GM10248 (cell line): ENCODE results near the gene RAMAC.
"Not testable (repeated sequence)": the region's sequence is repeated elsewhere in the genome, so short reads cannot be mapped to it uniquely, and the experiment has no call there.

Experiments used
- CTCF ChIA-PET: fragments of 300-600 bp; sonication (Branson Sonifier 250); formaldehyde crosslinking; extraction: SDS; loops from one replicate; lab custom pipeline; 2021; ENCODE audit warnings: antibody characterized with exemption; lab: Yijun Ruan, JAX
- POLR2A ChIA-PET: fragments of 350-650 bp; sonication (Branson Sonifier 250); formaldehyde crosslinking; extraction: SDS; loops from one replicate; lab custom pipeline; 2020; ENCODE audit warnings: antibody characterized with exemption; lab: Yijun Ruan, JAX
- DNase-seq: peaks from one replicate; pipeline ENCODE4 v3.0.0; 2012; ENCODE audit errors: extremely low spot score
- TF ChIP-seq, protein P1 (sequence below): IDR thresholded peaks from 2 replicates; pipeline ENCODE4 v1.5.1; 2012; ENCODE audit warnings: mild to moderate bottlenecking, low read depth; ENCODE audit errors: extremely low read depth, missing control alignments, control extremely low read depth

RAMAC gene

DNA sequence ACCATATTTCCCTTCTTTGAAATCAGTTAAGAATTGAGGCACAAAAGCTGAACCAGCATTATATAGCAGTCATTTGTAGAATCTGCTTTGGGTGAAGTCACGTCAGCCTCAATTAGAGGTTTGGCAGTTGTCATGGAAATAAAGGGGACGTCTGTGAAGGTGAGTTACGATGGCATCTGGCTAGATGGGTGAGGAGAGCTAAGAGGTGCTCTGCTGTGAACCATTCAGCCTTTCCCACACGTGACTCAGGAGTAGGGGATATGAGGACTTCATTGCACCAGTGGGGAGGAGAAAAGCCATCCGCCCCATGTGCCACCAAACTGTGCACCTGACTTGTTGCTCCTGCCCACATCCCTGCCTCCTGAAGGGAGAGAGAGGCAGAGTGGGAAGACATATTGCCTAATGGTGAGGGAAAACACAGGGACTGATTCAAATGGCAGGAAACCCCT is 28.2 kb downstream of the RAMAC start:
- POLR2A ChIA-PET: interaction anchor here (0.6 kb wide), 1 partner anchor 74 kb away, joined by 3 read pairs; no protein-coding TSS in a partner anchor
- TF ChIP-seq, protein P1, sequence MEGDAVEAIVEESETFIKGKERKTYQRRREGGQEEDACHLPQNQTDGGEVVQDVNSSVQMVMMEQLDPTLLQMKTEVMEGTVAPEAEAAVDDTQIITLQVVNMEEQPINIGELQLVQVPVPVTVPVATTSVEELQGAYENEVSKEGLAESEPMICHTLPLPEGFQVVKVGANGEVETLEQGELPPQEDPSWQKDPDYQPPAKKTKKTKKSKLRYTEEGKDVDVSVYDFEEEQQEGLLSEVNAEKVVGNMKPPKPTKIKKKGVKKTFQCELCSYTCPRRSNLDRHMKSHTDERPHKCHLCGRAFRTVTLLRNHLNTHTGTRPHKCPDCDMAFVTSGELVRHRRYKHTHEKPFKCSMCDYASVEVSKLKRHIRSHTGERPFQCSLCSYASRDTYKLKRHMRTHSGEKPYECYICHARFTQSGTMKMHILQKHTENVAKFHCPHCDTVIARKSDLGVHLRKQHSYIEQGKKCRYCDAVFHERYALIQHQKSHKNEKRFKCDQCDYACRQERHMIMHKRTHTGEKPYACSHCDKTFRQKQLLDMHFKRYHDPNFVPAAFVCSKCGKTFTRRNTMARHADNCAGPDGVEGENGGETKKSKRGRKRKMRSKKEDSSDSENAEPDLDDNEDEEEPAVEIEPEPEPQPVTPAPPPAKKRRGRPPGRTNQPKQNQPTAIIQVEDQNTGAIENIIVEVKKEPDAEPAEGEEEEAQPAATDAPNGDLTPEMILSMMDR: no peak
- CTCF ChIA-PET: interaction anchor here (1.9 to 7.8 kb wide), 2 partner anchors 13 to 483 kb away, joined by 7 to 74 read pairs; no protein-coding TSS in a partner anchor
- no peak for DNase-seq

DNA sequence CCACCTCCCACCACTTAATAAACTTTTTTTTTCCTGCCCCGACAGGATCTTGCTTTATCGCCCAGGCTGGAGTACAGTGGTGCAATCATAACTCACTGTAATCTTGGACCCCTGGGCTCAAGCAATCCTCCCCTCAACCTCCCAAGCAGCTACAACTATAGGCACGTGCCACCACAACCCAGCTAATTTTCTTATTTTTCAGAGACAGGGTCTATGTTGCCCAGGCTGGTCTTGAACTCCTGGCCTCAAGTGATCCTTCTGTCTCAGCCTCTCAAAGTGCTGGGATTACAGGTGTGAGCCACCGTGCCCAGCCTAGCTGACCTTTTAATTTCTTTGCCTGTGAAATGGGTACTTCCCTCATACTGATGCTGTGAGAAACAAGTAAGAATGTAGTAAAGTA is 29.4 kb downstream of the RAMAC start:
- TF ChIP-seq, protein P1: no peak
- CTCF ChIA-PET: interaction anchor here (7.8 kb wide), 1 partner anchor 14 kb away, joined by 74 read pairs; no protein-coding TSS in a partner anchor
- DNase-seq: no peak
- POLR2A ChIA-PET: no interaction called here

GRCh38 chr15:83016906-83017305 is 30.9 kb downstream of the RAMAC start:
- POLR2A ChIA-PET: no interaction called here
- TF ChIP-seq, protein P1: no peak
- no peak for DNase-seq
- CTCF ChIA-PET: no interaction called here

- TF ChIP-seq, protein P1: no peak
- POLR2A ChIA-PET: no interaction called here
- CTCF ChIA-PET: no interaction called here
- no peak for DNase-seq
Measured at GRCh38 chr15:83018436-83018835, 32.4 kb downstream of the RAMAC start.

- DNase-seq: no peak
- ChIA-PET POLR2A (no interaction called here), CTCF (no interaction called here)
- TF ChIP-seq, protein P1: no peak
Measured at GRCh38 chr15:83030021-83030420, 44.0 kb downstream of the RAMAC start.

- POLR2A ChIA-PET, CTCF ChIA-PET, DNase-seq: not testable (repeated sequence)
Measured at GRCh38 chr15:83031234-83031633, 45.2 kb downstream of the RAMAC start.

- no peak for DNase-seq
- CTCF ChIA-PET: no interaction called here
- POLR2A ChIA-PET: no interaction called here
- TF ChIP-seq, protein P1: no peak
Measured at GRCh38 chr15:83036253-83036652, 50.2 kb downstream of the RAMAC start.
